Measurements from ENCODE around the gene PRKN. TPM values are rescaled to one million over a fixed set of nuclear protein-coding genes. Genes with fewer than 3 reads are reported as not detected.

PRKN gene
- total and polyA plus RNA-seq, 2 donors (not counting 1 experiment from before 2014, with no cell fraction given) = 0.43 to 4.6 TPM

DNA sequence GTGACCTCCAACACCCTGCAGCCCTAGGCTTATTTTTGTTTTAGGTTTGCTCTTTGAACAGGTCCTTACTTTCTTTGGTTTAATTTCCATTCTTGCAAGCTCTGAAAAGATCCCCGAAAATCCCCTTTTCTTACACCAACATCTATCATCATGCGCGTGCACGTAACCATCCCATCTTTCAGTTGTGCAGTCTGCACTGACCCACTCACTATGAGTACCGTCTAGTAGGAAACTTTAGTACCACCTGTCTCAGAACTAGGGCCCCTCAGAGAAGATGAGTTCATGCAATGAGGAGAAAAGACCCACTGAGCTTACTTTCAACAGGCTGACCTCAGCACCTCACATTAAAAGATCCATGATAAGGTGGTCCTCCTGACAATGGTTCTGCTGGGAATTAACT is 1333.1 kb downstream of the PRKN start:
- no peaks in the 10 kb centered on the region for H3K36me3 ChIP-seq (ENCODE audit: control insufficient read depth, insufficient read depth, low read length)
- no peaks in the 10 kb centered on the region for H3K9me3 ChIP-seq (ENCODE audit: control insufficient read depth, insufficient read depth, low read depth, low read length)
- H3K4me3 ChIP-seq (replicated peaks in 1 of 4; ENCODE audit: control extremely low read depth in 1 of 4, insufficient read depth in 1 of 4, low read depth in 3 of 4, low read length in 4 of 4) = no peak overlapping the region
- no peak overlapping the region for H3K9ac ChIP-seq (ENCODE audit: insufficient read depth, low read length)
- H2AFZ ChIP-seq (ENCODE audit: low read length) = no peak overlapping the region
- H3K4me2 ChIP-seq (ENCODE audit: extremely low read depth, insufficient read depth, low read length) = no peak overlapping the region
- no peak overlapping the region for H3K27ac ChIP-seq (ENCODE audit: insufficient read depth, low read length)
- H3K79me2 ChIP-seq (ENCODE audit: control insufficient read depth, insufficient read depth, low read length) = no peaks in the 10 kb centered on the region
- H3K4me1 ChIP-seq (ENCODE audit: control insufficient read depth, extremely low read depth, insufficient read depth, low read length) = no peaks in the 10 kb centered on the region
- no peak for DNase-seq (ENCODE audit: low read depth in 2 of 2)
- TF ChIP-seq EZH2 (IDR thresholded peaks at IDR 0.05; ENCODE audit: low read length, missing control alignments) = no peak
- TF ChIP-seq, protein P1, sequence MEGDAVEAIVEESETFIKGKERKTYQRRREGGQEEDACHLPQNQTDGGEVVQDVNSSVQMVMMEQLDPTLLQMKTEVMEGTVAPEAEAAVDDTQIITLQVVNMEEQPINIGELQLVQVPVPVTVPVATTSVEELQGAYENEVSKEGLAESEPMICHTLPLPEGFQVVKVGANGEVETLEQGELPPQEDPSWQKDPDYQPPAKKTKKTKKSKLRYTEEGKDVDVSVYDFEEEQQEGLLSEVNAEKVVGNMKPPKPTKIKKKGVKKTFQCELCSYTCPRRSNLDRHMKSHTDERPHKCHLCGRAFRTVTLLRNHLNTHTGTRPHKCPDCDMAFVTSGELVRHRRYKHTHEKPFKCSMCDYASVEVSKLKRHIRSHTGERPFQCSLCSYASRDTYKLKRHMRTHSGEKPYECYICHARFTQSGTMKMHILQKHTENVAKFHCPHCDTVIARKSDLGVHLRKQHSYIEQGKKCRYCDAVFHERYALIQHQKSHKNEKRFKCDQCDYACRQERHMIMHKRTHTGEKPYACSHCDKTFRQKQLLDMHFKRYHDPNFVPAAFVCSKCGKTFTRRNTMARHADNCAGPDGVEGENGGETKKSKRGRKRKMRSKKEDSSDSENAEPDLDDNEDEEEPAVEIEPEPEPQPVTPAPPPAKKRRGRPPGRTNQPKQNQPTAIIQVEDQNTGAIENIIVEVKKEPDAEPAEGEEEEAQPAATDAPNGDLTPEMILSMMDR (conservative IDR thresholded peaks at IDR 0.05 in 1 of 2, IDR thresholded peaks at IDR 0.05 in 1 of 2; ENCODE audit: low read depth in 1 of 2, low read length in 2 of 2) = no peak
- no peaks in the 10 kb centered on the region for H4K20me1 ChIP-seq (ENCODE audit: control insufficient read depth, extremely low read depth, insufficient read depth, low read length)
- no peaks in the 10 kb centered on the region for H3K27me3 ChIP-seq (ENCODE audit: control insufficient read depth, insufficient read depth, low read length)

DNA sequence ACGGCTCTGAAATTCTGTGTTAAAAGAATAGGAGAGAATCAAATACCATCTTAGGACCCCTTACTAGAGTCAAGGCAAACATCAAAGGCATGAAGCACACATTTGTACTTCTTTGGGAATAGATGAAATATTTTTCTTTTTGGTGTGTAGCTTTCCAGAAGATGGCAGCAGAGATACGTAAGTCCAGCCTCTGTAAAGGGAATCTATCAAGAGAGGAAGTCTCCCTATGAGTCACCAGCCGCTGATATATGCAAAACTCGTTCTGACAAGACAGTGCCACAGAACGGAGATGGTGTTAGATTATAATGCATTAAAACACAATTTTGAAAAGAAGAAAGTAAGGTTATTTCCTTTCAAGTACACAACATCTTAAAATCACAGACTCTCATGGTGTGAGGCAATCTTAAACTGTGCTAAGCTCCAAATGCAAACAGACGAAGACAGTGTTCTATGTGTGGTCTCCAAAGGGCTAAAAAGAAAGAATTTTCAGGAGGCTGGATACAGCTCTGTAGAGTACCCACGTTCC is 1333.7 kb downstream of the PRKN start:
- H3K9ac ChIP-seq (ENCODE audit: insufficient read depth, low read length) = no peak overlapping the region
- H3K27me3 ChIP-seq (ENCODE audit: control insufficient read depth, insufficient read depth, low read length) = no peaks in the 10 kb centered on the region
- TF ChIP-seq, protein P1 (conservative IDR thresholded peaks at IDR 0.05 in 1 of 2, IDR thresholded peaks at IDR 0.05 in 1 of 2; ENCODE audit: low read depth in 1 of 2, low read length in 2 of 2) = peak; percentile 63 to 64
- TF ChIP-seq EZH2 (IDR thresholded peaks at IDR 0.05; ENCODE audit: low read length, missing control alignments) = no peak
- H2AFZ ChIP-seq (ENCODE audit: low read length) = peak overlapping the region; percentile 57
- peak; percentile 90 to 92 for DNase-seq (ENCODE audit: low read depth in 2 of 2)
- H4K20me1 ChIP-seq (ENCODE audit: control insufficient read depth, extremely low read depth, insufficient read depth, low read length) = no peaks in the 10 kb centered on the region
- H3K4me1 ChIP-seq (ENCODE audit: control insufficient read depth, extremely low read depth, insufficient read depth, low read length) = no peaks in the 10 kb centered on the region
- H3K9me3 ChIP-seq (ENCODE audit: control insufficient read depth, insufficient read depth, low read depth, low read length) = no peaks in the 10 kb centered on the region
- H3K4me2 ChIP-seq (ENCODE audit: extremely low read depth, insufficient read depth, low read length) = peak overlapping the region; percentile 81
- H3K36me3 ChIP-seq (ENCODE audit: control insufficient read depth, insufficient read depth, low read length) = no peaks in the 10 kb centered on the region
- no peaks in the 10 kb centered on the region for H3K79me2 ChIP-seq (ENCODE audit: control insufficient read depth, insufficient read depth, low read length)
- peak overlapping the region in 2 of 4 experiments; percentile 25 to 28 for H3K4me3 ChIP-seq (replicated peaks in 1 of 4; ENCODE audit: control extremely low read depth in 1 of 4, insufficient read depth in 1 of 4, low read depth in 3 of 4, low read length in 4 of 4)
- no peak overlapping the region for H3K27ac ChIP-seq (ENCODE audit: insufficient read depth, low read length)

DNA sequence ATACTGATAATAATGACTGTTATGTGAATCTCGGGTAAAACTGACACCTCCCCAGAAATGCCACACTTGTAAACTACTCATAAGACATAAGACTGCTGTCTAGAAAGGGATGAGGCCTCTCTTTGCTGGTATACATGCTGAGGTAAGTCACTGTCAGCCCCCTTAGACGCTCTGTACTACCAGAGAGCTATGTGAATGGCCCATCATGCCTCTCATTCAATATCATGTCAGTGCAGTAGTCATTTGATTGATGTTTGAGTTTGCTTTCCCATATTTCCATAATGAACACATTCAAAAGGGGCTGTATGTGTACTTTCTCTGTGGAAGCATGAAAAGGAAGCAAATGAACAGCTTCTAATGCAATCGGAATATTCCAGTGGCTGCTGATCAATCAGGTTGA is 1334.3 kb downstream of the PRKN start:
- H3K9me3 ChIP-seq (ENCODE audit: control insufficient read depth, insufficient read depth, low read depth, low read length) = no peaks in the 10 kb centered on the region
- H3K27ac ChIP-seq (ENCODE audit: insufficient read depth, low read length) = no peak overlapping the region
- TF ChIP-seq EZH2 (IDR thresholded peaks at IDR 0.05; ENCODE audit: low read length, missing control alignments) = no peak
- TF ChIP-seq, protein P1 (conservative IDR thresholded peaks at IDR 0.05 in 1 of 2, IDR thresholded peaks at IDR 0.05 in 1 of 2; ENCODE audit: low read depth in 1 of 2, low read length in 2 of 2) = no peak
- no peaks in the 10 kb centered on the region for H3K79me2 ChIP-seq (ENCODE audit: control insufficient read depth, insufficient read depth, low read length)
- no peak overlapping the region for H3K4me2 ChIP-seq (ENCODE audit: extremely low read depth, insufficient read depth, low read length)
- DNase-seq (ENCODE audit: low read depth in 2 of 2) = no peak
- no peak overlapping the region for H3K4me3 ChIP-seq (replicated peaks in 1 of 4; ENCODE audit: control extremely low read depth in 1 of 4, insufficient read depth in 1 of 4, low read depth in 3 of 4, low read length in 4 of 4)
- H3K9ac ChIP-seq (ENCODE audit: insufficient read depth, low read length) = no peak overlapping the region
- H3K36me3 ChIP-seq (ENCODE audit: control insufficient read depth, insufficient read depth, low read length) = no peaks in the 10 kb centered on the region
- no peak overlapping the region for H2AFZ ChIP-seq (ENCODE audit: low read length)
- no peaks in the 10 kb centered on the region for H3K4me1 ChIP-seq (ENCODE audit: control insufficient read depth, extremely low read depth, insufficient read depth, low read length)
- no peaks in the 10 kb centered on the region for H4K20me1 ChIP-seq (ENCODE audit: control insufficient read depth, extremely low read depth, insufficient read depth, low read length)
- no peaks in the 10 kb centered on the region for H3K27me3 ChIP-seq (ENCODE audit: control insufficient read depth, insufficient read depth, low read length)

Data from fibroblast of lung (primary cell).